HepG2 (cell line): Measurements from ENCODE around the gene CCDC57. TPM values are rescaled to one million over a fixed set of nuclear protein-coding genes. Genes with fewer than 3 reads are reported as not detected.
A peak's percentile ranks its signal among the peaks of the same experiment; 100 is the strongest.

ENCODE experiments used
- ARNT2 ChIP-seq: sonication (generic); formaldehyde crosslinking; IDR thresholded peaks from 2 replicates; pipeline ENCODE4 v1.8.0; 2022; ENCODE audit warnings: mild to moderate bottlenecking, low read depth, missing genetic modification reagents, moderate library complexity
- CREM ChIP-seq, 2 experiments: sonication (generic) in 1 of 2; formaldehyde crosslinking in 1 of 2; IDR thresholded peaks; 2 replicates each; pipeline versions ENCODE4 v1.4.0 to v1.6.1; 2016 to 2020; ENCODE audit warnings: antibody characterized with exemption in 1 of 2, mild to moderate bottlenecking in 1 of 2, missing genetic modification reagents in 1 of 2
- ESRRA ChIP-seq: sonication (generic); formaldehyde crosslinking; IDR thresholded peaks from 2 replicates; pipeline ENCODE4 v1.5.1; 2020; ENCODE audit warnings: mild to moderate bottlenecking, low read depth, missing genetic modification reagents
- GABPB1 ChIP-seq: IDR thresholded peaks from 2 replicates; pipeline ENCODE4 v1.6.1; 2016; ENCODE audit warnings: mild to moderate bottlenecking, missing genetic modification reagents, moderate library complexity, missing compliant biosample characterization
- HCFC1 ChIP-seq: fragments of 150-350 bp; IDR thresholded peaks from 2 replicates; pipeline ENCODE4 v1.6.1; 2014; ENCODE audit warnings: low read depth, low read length
- MAX ChIP-seq: IDR thresholded peaks from 2 replicates; pipeline ENCODE4 v1.6.1; 2012; ENCODE audit warnings: inconsistent platforms
- MEIS2 ChIP-seq: sonication (generic); formaldehyde crosslinking; IDR thresholded peaks from 2 replicates; pipeline ENCODE4 v1.9.0; 2021; ENCODE audit warnings: mild to moderate bottlenecking, missing genetic modification reagents
- MYPOP ChIP-seq: sonication (generic); formaldehyde crosslinking; IDR thresholded peaks from 2 replicates; pipeline ENCODE4 v1.8.1; 2023; ENCODE audit warnings: mild to moderate bottlenecking, moderate library complexity, missing genetic modification reagents
- NFE2 ChIP-seq: sonication (generic); formaldehyde crosslinking; IDR thresholded peaks from 2 replicates; pipeline ENCODE4 v1.4.0; 2020; ENCODE audit warnings: missing genetic modification reagents
- NFKB2 ChIP-seq: sonication (generic); formaldehyde crosslinking; IDR thresholded peaks from 2 replicates; pipeline ENCODE4 v1.4.0; 2020; ENCODE audit warnings: missing genetic modification reagents, borderline replicate concordance
- SKIL ChIP-seq: sonication (generic); formaldehyde crosslinking; IDR thresholded peaks from 2 replicates; pipeline ENCODE4 v1.8.0; 2022; ENCODE audit warnings: missing genetic modification reagents, mild to moderate bottlenecking, moderate library complexity, borderline replicate concordance
- SP1 ChIP-seq, 2 experiments: fragments of 450-650 bp in 1 of 2; sonication (generic) in 1 of 2; formaldehyde crosslinking in 1 of 2; IDR thresholded peaks; 2 replicates each; pipeline versions ENCODE4 v1.4.0 to v1.6.1; 2016 to 2020; ENCODE audit warnings: missing genetic modification reagents in 1 of 2
- SRF ChIP-seq: IDR thresholded peaks from 2 replicates; pipeline ENCODE4 v1.6.1; 2011; ENCODE audit warnings: mild to moderate bottlenecking, low read depth, low read length, moderate library complexity
- SRY ChIP-seq: sonication (generic); formaldehyde crosslinking; IDR thresholded peaks from 2 replicates; pipeline ENCODE4 v1.8.0; 2022; ENCODE audit warnings: mild to moderate bottlenecking, missing genetic modification reagents
- ZNF329 ChIP-seq: sonication (generic); formaldehyde crosslinking; IDR thresholded peaks from 2 replicates; pipeline ENCODE4 v1.9.0; 2021; ENCODE audit warnings: low read depth, mild to moderate bottlenecking, missing genetic modification reagents
- ZNF781 ChIP-seq: sonication (generic); formaldehyde crosslinking; IDR thresholded peaks from 2 replicates; pipeline ENCODE4 v1.5.1; 2020; ENCODE audit warnings: borderline replicate concordance, mild to moderate bottlenecking, missing genetic modification reagents; ENCODE audit errors: not compliant biosample characterization
- ZNF790 ChIP-seq: sonication (generic); formaldehyde crosslinking; IDR thresholded peaks from 2 replicates; pipeline ENCODE4 v1.8.0; 2022; ENCODE audit warnings: missing genetic modification reagents, mild to moderate bottlenecking, borderline replicate concordance
- ZXDC ChIP-seq: sonication (generic); formaldehyde crosslinking; IDR thresholded peaks from 2 replicates; pipeline ENCODE4 v1.5.0; 2020; ENCODE audit warnings: mild to moderate bottlenecking, missing genetic modification reagents
- polyA plus RNA-seq, 8 experiments: library from polyadenylated mRNA; depleted of rRNA in 3 of 8; stranded (reverse) in 7 of 8; unstranded in 1 of 8; fragments of >200 nt; fragmentation: Illumina TruSeq in 4 of 8; extraction: Trizol in 4 of 8; gene quantifications; 2 replicates each; pipeline versions ENCODE4 v1.2.1 to v1.2.3, GENCODE V29; 2011 to 2016; ENCODE audit warnings: low read depth in 4 of 8, missing spikeins in 1 of 8, mixed read lengths in 1 of 8; ENCODE audit not compliant: insufficient read depth in 1 of 8
- total RNA-seq, 5 experiments: library from RNA; depleted of rRNA; stranded (reverse); fragments of >200 nt; fragmentation: Illumina TruSeq; extraction: Trizol; gene quantifications; 2 replicates each; pipeline ENCODE4 v1.2.3, GENCODE V29; 2016; ENCODE audit warnings: low read depth in 1 of 5

CCDC57 gene
- total and polyA plus RNA-seq, 2 of the 13 experiments (the other 11 are each of a cell fraction or from before 2014, with no cell fraction given) = 59.3 to 59.9 TPM

GRCh38 chr17:82051776-82052637, 160.6 kb downstream of the CCDC57 start, which contains the start of the genes GPS1 and RFNG (continued):
- TF ChIP-seq MYPOP (CRISPR knock-in tag) = peak; percentile 50; the same call in 1 of the 2 replicates
- no peak for TF ChIP-seq SKIL (CRISPR knock-in tag)
- no peak for TF ChIP-seq SRY (CRISPR knock-in tag)
- TF ChIP-seq ZNF329 (CRISPR knock-in tag) = peak; percentile 41; the same call in 1 of the 2 replicates
- TF ChIP-seq SRF = 0 out of 2 replicates have a peak, but pooled peaks have one; percentile 4
- peak; percentile 58; the same call in 1 of the 2 replicates for TF ChIP-seq HCFC1
- TF ChIP-seq ESRRA (CRISPR knock-in tag) = no peak
- peak; percentile 67 for TF ChIP-seq MAX
- TF ChIP-seq SP1 (IDR thresholded peaks at IDR 0.05) = no peak
- peak; percentile 87 for TF ChIP-seq SP1 (CRISPR knock-in tag; IDR thresholded peaks at IDR 0.05)
- TF ChIP-seq NFE2 (CRISPR knock-in tag) = no peak
- 0 out of 2 replicates have a peak, but pooled peaks have one; percentile 35 for TF ChIP-seq ARNT2 (CRISPR knock-in tag)
- TF ChIP-seq CREM (IDR thresholded peaks at IDR 0.05) = no peak
- no peak for TF ChIP-seq CREM (CRISPR knock-in tag; IDR thresholded peaks at IDR 0.05)
- TF ChIP-seq ZXDC = peak; percentile 75; the same call in 1 of the 2 replicates
- peak; percentile 25 for TF ChIP-seq ZNF781 (CRISPR knock-in tag)
- peak; percentile 21; the same call in 1 of the 2 replicates for TF ChIP-seq MEIS2 (CRISPR knock-in tag)
- peak; percentile 41; the same call in 1 of the 2 replicates for TF ChIP-seq ZNF790 (CRISPR knock-in tag)
- peak; percentile 93 for TF ChIP-seq GABPB1 (CRISPR knock-in tag)
- 0 out of 2 replicates have a peak, but pooled peaks have one; percentile 2 for TF ChIP-seq NFKB2
